Lung (tissue), 12 donors: ENCODE results near the gene TMEM79. TPM values are rescaled to one million over a fixed set of nuclear protein-coding genes. Genes with fewer than 3 reads are reported as not detected.

Experiments used
- ATAC-seq: fragments of 200-7000 bp; cut with Tn5 transposase; one replicate; pipeline ENCODE4 v1.9.1; 2020; ENCODE audit warnings: moderate number of reproducible peaks; ENCODE audit not compliant: insufficient read depth, low FRiP score
- DNase-seq, 3 donors: peaks; one replicate each; pipeline ENCODE4 v3.0.0-alpha.2; 2013 to 2017
- H3K27ac ChIP-seq, 2 donors: one replicate each; pipeline ENCODE4 v1.5.1; 2013; ENCODE audit warnings: mild to moderate bottlenecking in 2 of 2, moderate library complexity in 2 of 2, control low read depth in 1 of 2, inconsistent platforms in 1 of 2, low read depth in 1 of 2, low read length in 1 of 2
- H3K27me3 ChIP-seq, 3 donors: one replicate each; pipeline ENCODE4 v1.5.1; 2013; ENCODE audit warnings: low read length in 2 of 3; ENCODE audit not compliant: control insufficient read depth in 3 of 3, insufficient read depth in 3 of 3
- H3K36me3 ChIP-seq, 4 donors: one replicate each; pipeline ENCODE4 v1.5.1; 2013; ENCODE audit warnings: low read length in 4 of 4, mild to moderate bottlenecking in 1 of 4, moderate library complexity in 1 of 4; ENCODE audit not compliant: control insufficient read depth in 4 of 4, insufficient read depth in 4 of 4
- H3K4me1 ChIP-seq, 5 donors: one replicate each; pipeline ENCODE4 v1.5.1; 2013; ENCODE audit warnings: low read length in 5 of 5, mild to moderate bottlenecking in 2 of 5, moderate library complexity in 1 of 5; ENCODE audit not compliant: control insufficient read depth in 5 of 5, insufficient read depth in 5 of 5
- H3K4me3 ChIP-seq: one replicate; pipeline ENCODE4 v1.5.1; 2013; ENCODE audit warnings: mild to moderate bottlenecking, control low read depth, moderate library complexity
- H3K9ac ChIP-seq, 2 donors: one replicate each; pipeline ENCODE4 v1.5.1; 2013; ENCODE audit warnings: low read length in 2 of 2, control low read depth in 1 of 2; ENCODE audit not compliant: insufficient read depth in 1 of 2
- H3K9me3 ChIP-seq, 4 donors: one replicate each; pipeline ENCODE4 v1.5.1; 2013; ENCODE audit warnings: low read length in 3 of 4, mild to moderate bottlenecking in 1 of 4, moderate library complexity in 1 of 4; ENCODE audit not compliant: control insufficient read depth in 4 of 4, insufficient read depth in 3 of 4
- CTCF ChIP-seq: IDR thresholded peaks from 2 replicates; pipeline ENCODE4 v1.5.1; 2012; ENCODE audit warnings: mild to moderate bottlenecking; ENCODE audit errors: control extremely low read depth, extremely low read depth
- WGBS, 2 donors: extraction: QIAGEN DNeasy Blood & Tissue Kit; methylation state at CpG; one replicate each; pipeline ENCODE4 v1.1.7; 2013; 5-methylcytosine and 5-hydroxymethylcytosine counted together
- polyA plus RNA-seq, 2 donors: library from polyadenylated mRNA; stranded (reverse); fragments of 200-250 nt; gene quantifications; one replicate each; pipeline ENCODE4 v1.2.1, GENCODE V29; 2013
- total RNA-seq, 2 donors: library from RNA; depleted of rRNA in 1 of 2; stranded (reverse); fragments of >200 nt in 1 of 2; gene quantifications; one replicate each; pipeline ENCODE4 v1.2.1, GENCODE V29; 2014 to 2021
- donor health status: control.
- donor health status: control.
- donor health status: Bipolar disorder and iron deficiency.
- donor health status: healthy.
- donor health status: DM: yes; HTN: yes; CAD: no.

Gene TMEM79
- total and polyA plus RNA-seq, 4 donors: 2.5 to 4.7 (median 4.6) TPM

- TF ChIP-seq CTCF: no peak
- peaks cover 0 to 18% (median 5%) of the 10 kb centered on the region in 4 donors for H3K36me3 ChIP-seq
- no peak for DNase-seq
- H3K27ac ChIP-seq: no peak overlapping the region
- WGBS, 2 donors: 93 to 98% methylated on average over 21 of the region's 21 CpGs
- no peaks in the 10 kb centered on the region for H3K9me3 ChIP-seq
- H3K27me3 ChIP-seq: no peaks in the 10 kb centered on the region
- no peak overlapping the region for H3K9ac ChIP-seq
- H3K4me3 ChIP-seq: no peak overlapping the region
- ATAC-seq: no peak
- H3K4me1 ChIP-seq: peaks cover 0 to 22% (median 6%) of the 10 kb centered on the region in 5 donors
Measured at GRCh38 chr1:156285437-156285836, 1.3 kb downstream of the TMEM79 start.

GRCh38 chr1:156286061-156286460, 1.9 kb downstream of the TMEM79 start:
- H3K9ac ChIP-seq: no peak overlapping the region
- WGBS, 2 donors: 97% methylated on average over 8 of the region's 8 CpGs
- no peaks in the 10 kb centered on the region for H3K27me3 ChIP-seq
- H3K4me3 ChIP-seq: no peak overlapping the region
- H3K27ac ChIP-seq: no peak overlapping the region
- H3K36me3 ChIP-seq: peaks cover 0 to 18% (median 5%) of the 10 kb centered on the region in 4 donors
- DNase-seq (no peak), ATAC-seq (no peak)
- H3K4me1 ChIP-seq: peaks cover 0 to 20% (median 6%) of the 10 kb centered on the region in 5 donors
- H3K9me3 ChIP-seq: no peaks in the 10 kb centered on the region
- TF ChIP-seq CTCF: no peak

GRCh38 chr1:156289857-156290256, 5.7 kb downstream of the TMEM79 start:
- H3K4me3 ChIP-seq: no peak overlapping the region
- H3K9ac ChIP-seq: no peak overlapping the region
- TF ChIP-seq CTCF: no peak
- no peaks in the 10 kb centered on the region for H3K9me3 ChIP-seq
- peaks cover 0 to 10% (median 0%) of the 10 kb centered on the region in 5 donors for H3K4me1 ChIP-seq
- no peaks in the 10 kb centered on the region for H3K27me3 ChIP-seq
- no peak overlapping the region for H3K27ac ChIP-seq
- peaks cover 0 to 21% (median 6%) of the 10 kb centered on the region in 4 donors for H3K36me3 ChIP-seq
- ATAC-seq (no peak), DNase-seq (no peak)
